Neural cell (in vitro differentiated cells): Measurements from ENCODE around the gene CDX1. TPM values are rescaled to one million over a fixed set of nuclear protein-coding genes. Genes with fewer than 3 reads are reported as not detected.

Experiments used
- H2AFZ ChIP-seq: fragments of 200-600, 300-800 bp; sonication (generic), shearing (Covaris generic); 2 replicates; pipeline ENCODE4 v1.6.0; 2014; ENCODE audit warnings: low read depth, mild to moderate bottlenecking, antibody characterized with exemption, low read length, moderate library complexity
- H3F3A ChIP-seq: fragments of 200-600 bp; shearing (Covaris generic); 2 replicates; pipeline ENCODE4 v1.6.1; 2016; ENCODE audit warnings: mild to moderate bottlenecking, moderate library complexity, mixed read lengths, antibody characterized with exemption, low read length; ENCODE audit not compliant: insufficient read depth, poor library complexity, severe bottlenecking
- H3K27ac ChIP-seq: fragments of 200-600, 300-800 bp; sonication (generic), shearing (Covaris generic); 2 replicates; pipeline ENCODE4 v1.5.1; 2014; ENCODE audit warnings: mild to moderate bottlenecking, low read length, moderate library complexity
- H3K27me3 ChIP-seq: fragments of 300-800, 200-600 bp; sonication (generic), shearing (Covaris generic); 2 replicates; pipeline ENCODE4 v1.6.0; 2014; ENCODE audit warnings: mild to moderate bottlenecking, low read depth, low read length, moderate library complexity; ENCODE audit not compliant: insufficient read depth
- H3K36me3 ChIP-seq: fragments of 300-800, 200-600 bp; sonication (generic), shearing (Covaris generic); 2 replicates; pipeline ENCODE4 v1.5.1; 2014; ENCODE audit warnings: mild to moderate bottlenecking, antibody characterized with exemption, low read length, moderate library complexity; ENCODE audit not compliant: insufficient read depth
- H3K4me2 ChIP-seq: fragments of 300-800, 200-600 bp; sonication (generic), shearing (Covaris generic); 2 replicates; pipeline ENCODE4 v1.6.0; 2014; ENCODE audit warnings: mild to moderate bottlenecking, low read length
- H3K4me3 ChIP-seq: fragments of 300-800, 200-600 bp; sonication (generic), shearing (Covaris generic); 2 replicates; pipeline ENCODE4 v1.5.1; 2014; ENCODE audit warnings: mild to moderate bottlenecking, low read length, moderate library complexity
- H3K79me2 ChIP-seq: fragments of 200-600 bp; shearing (Covaris generic); replicated peaks from 2 replicates; pipeline ENCODE4 v1.6.0; 2014; ENCODE audit warnings: mild to moderate bottlenecking, low read length, moderate library complexity; ENCODE audit not compliant: insufficient read depth
- H3K9ac ChIP-seq: fragments of 300-800, 200-600 bp; sonication (generic), shearing (Covaris generic); 2 replicates; pipeline ENCODE4 v1.6.1; 2016; ENCODE audit warnings: mild to moderate bottlenecking, low read length, mixed read lengths
- H3K9me2 ChIP-seq: fragments of 200-600 bp; shearing (Covaris generic); 2 replicates; pipeline ENCODE4 v1.6.1; 2016; ENCODE audit warnings: mild to moderate bottlenecking, low read length, mixed read lengths; ENCODE audit not compliant: insufficient read depth
- H3K9me3 ChIP-seq: fragments of 200-600, 300-800 bp; sonication (generic), shearing (Covaris generic); 2 replicates; pipeline ENCODE4 v1.6.1; 2016; ENCODE audit warnings: mild to moderate bottlenecking, mixed run types, low read length, moderate library complexity, mixed read lengths
- H4K20me1 ChIP-seq: fragments of 200-600 bp; shearing (Covaris generic); 2 replicates; pipeline ENCODE4 v1.6.1; 2016; ENCODE audit warnings: mild to moderate bottlenecking, mixed run types; ENCODE audit not compliant: insufficient read depth
- EP300 ChIP-seq: fragments of 450-650 bp; conservative IDR thresholded peaks from 2 replicates; pipeline ENCODE4 v1.6.1; 2014; ENCODE audit warnings: antibody characterized with exemption, mild to moderate bottlenecking, moderate library complexity; ENCODE audit not compliant: poor library complexity, severe bottlenecking
- EZH2 ChIP-seq: fragments of 200-600, 300-800 bp; shearing (Covaris generic), sonication (generic); IDR thresholded peaks from 2 replicates; pipeline ENCODE4 v1.6.1; 2014; ENCODE audit warnings: antibody characterized with exemption, low read length, borderline replicate concordance, mild to moderate bottlenecking; ENCODE audit not compliant: insufficient read depth, poor library complexity, severe bottlenecking
- MXI1 ChIP-seq: fragments of 450-650 bp; conservative IDR thresholded peaks from 2 replicates; pipeline ENCODE4 v1.6.1; 2014; ENCODE audit warnings: antibody characterized with exemption, mild to moderate bottlenecking; ENCODE audit not compliant: poor library complexity, severe bottlenecking
- POLR2AphosphoS5 ChIP-seq: IDR thresholded peaks from 2 replicates; pipeline ENCODE4 v1.6.1; 2012
- RAD21 ChIP-seq: fragments of 450-650 bp; conservative IDR thresholded peaks from 2 replicates; pipeline ENCODE4 v1.6.1; 2014; ENCODE audit warnings: antibody characterized with exemption, mild to moderate bottlenecking, moderate library complexity
- SMC3 ChIP-seq: fragments of 450-650 bp; conservative IDR thresholded peaks from 2 replicates; pipeline ENCODE4 v1.6.1; 2014; ENCODE audit warnings: antibody characterized with exemption, mild to moderate bottlenecking, moderate library complexity; ENCODE audit not compliant: poor library complexity
- TAF1 ChIP-seq: IDR thresholded peaks from 2 replicates; pipeline ENCODE4 v1.6.1; 2012; ENCODE audit warnings: low read depth
- polyA plus RNA-seq: library from polyadenylated mRNA; depleted of rRNA; stranded (reverse); fragments of >200 nt; gene quantifications from 2 replicates; pipeline ENCODE4 v1.2.3, GENCODE V29; 2014
- TF ChIP-seq, protein P1 (sequence below): IDR thresholded peaks from 2 replicates; pipeline ENCODE4 v1.6.1; 2012; ENCODE audit warnings: borderline replicate concordance
- TF ChIP-seq, protein P2 (sequence below): fragments of 450-650 bp; IDR thresholded peaks from 2 replicates; pipeline ENCODE4 v1.5.1; 2014; ENCODE audit warnings: antibody characterized with exemption, mild to moderate bottlenecking, moderate library complexity; ENCODE audit not compliant: poor library complexity, severe bottlenecking

CDX1 gene
- polyA plus RNA-seq, 1 donor from 2014 or later, result not detected

DNA sequence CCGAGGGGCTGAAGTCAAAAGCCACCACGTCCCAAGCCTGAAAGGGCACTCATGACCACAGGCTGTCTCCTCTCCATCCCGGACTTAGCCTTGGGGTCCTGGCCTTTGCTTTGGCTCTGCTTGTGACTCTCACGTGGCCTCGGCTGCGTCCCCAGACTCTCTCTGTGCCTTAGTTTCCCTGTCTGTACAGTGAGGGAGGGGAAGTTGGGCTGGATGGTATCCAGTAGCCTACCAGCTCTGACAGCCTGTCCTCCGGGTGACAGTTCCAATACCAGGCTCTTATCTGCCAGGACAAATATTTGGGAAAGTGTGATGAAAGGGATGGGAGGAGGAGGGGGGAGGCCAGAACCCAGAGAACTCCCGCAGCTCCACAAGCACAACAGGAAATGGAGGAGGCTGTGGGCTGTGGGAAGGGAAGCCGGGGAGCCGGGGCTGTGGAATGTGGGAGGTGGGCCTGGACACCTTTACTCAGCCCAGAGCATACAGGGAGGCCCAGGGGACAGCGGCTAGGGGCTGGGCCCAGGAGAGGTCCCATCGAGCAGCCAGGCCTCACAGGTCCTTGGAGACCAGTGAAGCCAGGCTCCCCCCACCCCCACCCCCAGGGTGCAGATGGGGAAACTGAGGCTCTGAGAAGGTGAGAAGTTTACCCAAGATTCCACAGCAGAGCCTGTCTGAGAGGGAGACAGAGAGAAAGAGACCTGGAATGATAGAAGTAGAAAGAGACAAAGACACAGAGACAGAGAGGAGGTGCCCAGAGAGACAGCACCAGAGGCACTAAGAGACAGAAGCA, 29.2 kb upstream of the CDX1 start:
- H3K9me2 ChIP-seq, result no peaks in the 10 kb centered on the region
- no peaks in the 10 kb centered on the region for H3K79me2 ChIP-seq
- no peaks in the 10 kb centered on the region for H3K27me3 ChIP-seq
- no peak overlapping the region for H3K27ac ChIP-seq
- H3K9ac ChIP-seq, result no peak overlapping the region
- no peak overlapping the region for H3K4me3 ChIP-seq
- TF ChIP-seq EP300 (no peak), EZH2 (no peak), SMC3 (no peak), TAF1 (no peak), POLR2AphosphoS5 (no peak), RAD21 (no peak)
- TF ChIP-seq, protein P1, sequence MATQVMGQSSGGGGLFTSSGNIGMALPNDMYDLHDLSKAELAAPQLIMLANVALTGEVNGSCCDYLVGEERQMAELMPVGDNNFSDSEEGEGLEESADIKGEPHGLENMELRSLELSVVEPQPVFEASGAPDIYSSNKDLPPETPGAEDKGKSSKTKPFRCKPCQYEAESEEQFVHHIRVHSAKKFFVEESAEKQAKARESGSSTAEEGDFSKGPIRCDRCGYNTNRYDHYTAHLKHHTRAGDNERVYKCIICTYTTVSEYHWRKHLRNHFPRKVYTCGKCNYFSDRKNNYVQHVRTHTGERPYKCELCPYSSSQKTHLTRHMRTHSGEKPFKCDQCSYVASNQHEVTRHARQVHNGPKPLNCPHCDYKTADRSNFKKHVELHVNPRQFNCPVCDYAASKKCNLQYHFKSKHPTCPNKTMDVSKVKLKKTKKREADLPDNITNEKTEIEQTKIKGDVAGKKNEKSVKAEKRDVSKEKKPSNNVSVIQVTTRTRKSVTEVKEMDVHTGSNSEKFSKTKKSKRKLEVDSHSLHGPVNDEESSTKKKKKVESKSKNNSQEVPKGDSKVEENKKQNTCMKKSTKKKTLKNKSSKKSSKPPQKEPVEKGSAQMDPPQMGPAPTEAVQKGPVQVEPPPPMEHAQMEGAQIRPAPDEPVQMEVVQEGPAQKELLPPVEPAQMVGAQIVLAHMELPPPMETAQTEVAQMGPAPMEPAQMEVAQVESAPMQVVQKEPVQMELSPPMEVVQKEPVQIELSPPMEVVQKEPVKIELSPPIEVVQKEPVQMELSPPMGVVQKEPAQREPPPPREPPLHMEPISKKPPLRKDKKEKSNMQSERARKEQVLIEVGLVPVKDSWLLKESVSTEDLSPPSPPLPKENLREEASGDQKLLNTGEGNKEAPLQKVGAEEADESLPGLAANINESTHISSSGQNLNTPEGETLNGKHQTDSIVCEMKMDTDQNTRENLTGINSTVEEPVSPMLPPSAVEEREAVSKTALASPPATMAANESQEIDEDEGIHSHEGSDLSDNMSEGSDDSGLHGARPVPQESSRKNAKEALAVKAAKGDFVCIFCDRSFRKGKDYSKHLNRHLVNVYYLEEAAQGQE, result no peak
- TF ChIP-seq, protein P2, sequence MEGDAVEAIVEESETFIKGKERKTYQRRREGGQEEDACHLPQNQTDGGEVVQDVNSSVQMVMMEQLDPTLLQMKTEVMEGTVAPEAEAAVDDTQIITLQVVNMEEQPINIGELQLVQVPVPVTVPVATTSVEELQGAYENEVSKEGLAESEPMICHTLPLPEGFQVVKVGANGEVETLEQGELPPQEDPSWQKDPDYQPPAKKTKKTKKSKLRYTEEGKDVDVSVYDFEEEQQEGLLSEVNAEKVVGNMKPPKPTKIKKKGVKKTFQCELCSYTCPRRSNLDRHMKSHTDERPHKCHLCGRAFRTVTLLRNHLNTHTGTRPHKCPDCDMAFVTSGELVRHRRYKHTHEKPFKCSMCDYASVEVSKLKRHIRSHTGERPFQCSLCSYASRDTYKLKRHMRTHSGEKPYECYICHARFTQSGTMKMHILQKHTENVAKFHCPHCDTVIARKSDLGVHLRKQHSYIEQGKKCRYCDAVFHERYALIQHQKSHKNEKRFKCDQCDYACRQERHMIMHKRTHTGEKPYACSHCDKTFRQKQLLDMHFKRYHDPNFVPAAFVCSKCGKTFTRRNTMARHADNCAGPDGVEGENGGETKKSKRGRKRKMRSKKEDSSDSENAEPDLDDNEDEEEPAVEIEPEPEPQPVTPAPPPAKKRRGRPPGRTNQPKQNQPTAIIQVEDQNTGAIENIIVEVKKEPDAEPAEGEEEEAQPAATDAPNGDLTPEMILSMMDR, result no peak
- no peaks in the 10 kb centered on the region for H3K9me3 ChIP-seq
- H2AFZ ChIP-seq, result no peak overlapping the region
- H3K4me2 ChIP-seq, result no peak overlapping the region
- H4K20me1 ChIP-seq, result no peaks in the 10 kb centered on the region
- H3K36me3 ChIP-seq, result no peaks in the 10 kb centered on the region
- H3F3A ChIP-seq, result no peaks in the 10 kb centered on the region

DNA sequence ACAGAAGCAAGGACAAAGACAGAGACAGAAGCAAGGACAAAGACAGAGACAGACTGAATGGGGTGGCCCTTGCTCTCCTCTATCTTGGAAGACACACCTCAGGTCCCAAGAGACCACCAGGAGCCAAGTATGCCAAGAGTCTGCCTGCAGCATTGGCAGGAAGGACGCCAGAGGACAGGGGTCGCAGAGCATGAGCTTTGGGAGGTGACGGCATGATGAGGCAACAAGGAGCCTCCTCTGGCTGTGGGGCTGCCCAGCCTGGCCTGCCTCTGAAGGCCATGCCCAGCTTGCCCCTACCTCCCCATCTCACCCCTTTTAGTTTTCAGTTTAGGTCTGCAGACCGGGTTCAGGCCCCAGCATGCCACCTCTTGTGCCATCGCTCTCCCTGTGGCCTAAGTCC, 28.6 kb upstream of the CDX1 start:
- TF ChIP-seq, protein P1, result no peak
- TF ChIP-seq POLR2AphosphoS5 (no peak), SMC3 (no peak), MXI1 (no peak), EP300 (no peak)
- no peak overlapping the region for H3K9ac ChIP-seq

More for the DNA sequence above, 28.6 kb upstream of the CDX1 start:
- Histone ChIP-seq H3K36me3 (no peaks in the 10 kb centered on the region), H3K9me2 (no peaks in the 10 kb centered on the region), H3K9me3 (no peaks in the 10 kb centered on the region), H3F3A (no peaks in the 10 kb centered on the region), H3K79me2 (no peaks in the 10 kb centered on the region), H2AFZ (no peak overlapping the region), H3K27me3 (no peaks in the 10 kb centered on the region), H3K27ac (no peak overlapping the region), H3K4me3 (no peak overlapping the region), H4K20me1 (no peaks in the 10 kb centered on the region), H3K4me2 (no peak overlapping the region)
